Activated B cell treated with CpG ODN at 0.5 μM for 24 hours (primary cell): ENCODE data around the gene PKLR. TPM values are rescaled to one million over a fixed set of nuclear protein-coding genes. Genes with fewer than 3 reads are reported as not detected.
"Not testable (repeated sequence)": the region's sequence is repeated elsewhere in the genome, so short reads cannot be mapped to it uniquely, and the experiment has no call there.

Experiments used
- ATAC-seq: fragments of 200-7000 bp; cut with Tn5 transposase; one replicate; pipeline ENCODE4 v1.10.0; 2021; ENCODE audit warnings: low read depth, mild to moderate bottlenecking, moderate library complexity
- CTCF ChIA-PET: fragments of 350-600 bp; sonication (Branson Sonifier 250); formaldehyde crosslinking; loops from one replicate; lab custom pipeline; 2021; ENCODE audit warnings: antibody characterized with exemption; lab: Charles Lee
- POLR2A ChIA-PET: fragments of 350-600 bp; sonication (Branson Sonifier 250); formaldehyde crosslinking; loops from one replicate; lab custom pipeline; 2021; ENCODE audit warnings: antibody characterized with exemption; lab: Charles Lee
- DNase-seq: peaks from one replicate; pipeline ENCODE4 v3.0.0; 2022
- H3K27ac Mint-ChIP-seq: one replicate; pipeline ENCODE4 v1.8.0; 2020; ENCODE audit warnings: mixed read lengths
- H3K27me3 Mint-ChIP-seq: one replicate; pipeline ENCODE4 v1.8.0; 2021; ENCODE audit warnings: mixed read lengths
- H3K36me3 Mint-ChIP-seq: one replicate; pipeline ENCODE4 v1.8.0; 2021; ENCODE audit warnings: low read depth, mixed read lengths
- H3K4me1 Mint-ChIP-seq: one replicate; pipeline ENCODE4 v1.8.0; 2021; ENCODE audit warnings: mixed read lengths
- H3K4me3 Mint-ChIP-seq: one replicate; pipeline ENCODE4 v1.8.0; 2020; ENCODE audit warnings: mild to moderate bottlenecking, mixed read lengths
- H3K9me3 Mint-ChIP-seq: one replicate; pipeline ENCODE4 v1.8.0; 2020; ENCODE audit warnings: mixed read lengths
- CTCF ChIP-seq: fragments of 200-600 bp; IDR thresholded peaks from one replicate; pipeline ENCODE4 v1.8.0; 2022; ENCODE audit warnings: antibody characterized with exemption, mild to moderate bottlenecking
- intact Hi-C: fragments of 100-400 bp; cut with micrococcal nuclease; formaldehyde crosslinking; loops from one replicate; pipeline ENCODE4 v1.15.1; 2024
- total RNA-seq: library from RNA; stranded (reverse); gene quantifications from 2 replicates; pipeline ENCODE4 v1.2.3, GENCODE V29; 2022

PKLR gene
- total RNA-seq, 1 donor from 2014 or later = 0.18 TPM

GRCh38 chr1:155295183-155295941 lies 5.9 kb downstream of the PKLR start:
- DNase-seq (no peak), ATAC-seq (no peak)
- POLR2A ChIA-PET = no interaction called here
- Mint-ChIP-seq H3K27ac (no peak overlapping the region), H3K4me1 (peaks cover 6% of the 10 kb centered on the region), H3K27me3 (peaks cover 36% of the 10 kb centered on the region), H3K9me3 (no peaks in the 10 kb centered on the region), H3K4me3 (no peak overlapping the region), H3K36me3 (no peaks in the 10 kb centered on the region)
- intact Hi-C loops = no loop called here
- TF ChIP-seq CTCF = no peak
- CTCF ChIA-PET = no interaction called here

- Mint-ChIP-seq H3K36me3 (no peaks in the 10 kb centered on the region), H3K27ac (no peak overlapping the region), H3K9me3 (no peaks in the 10 kb centered on the region), H3K4me1 (peaks cover 6% of the 10 kb centered on the region), H3K27me3 (peaks cover 36% of the 10 kb centered on the region), H3K4me3 (no peak overlapping the region)
- POLR2A ChIA-PET = no interaction called here
- DNase-seq = no peak
- ATAC-seq = no peak
- intact Hi-C loops = no loop called here
- CTCF ChIA-PET = no interaction called here
- TF ChIP-seq CTCF = no peak
Measured at GRCh38 chr1:155294520-155295182, 6.6 kb downstream of the PKLR start.

GRCh38 chr1:155293086-155293749 lies 8.0 kb downstream of the PKLR start:
- no peaks in the 10 kb centered on the region for H3K36me3 Mint-ChIP-seq
- peaks cover 35% of the 10 kb centered on the region for H3K27me3 Mint-ChIP-seq
- no peak for TF ChIP-seq CTCF
- intact Hi-C loops = no loop called here
- CTCF ChIA-PET = no interaction called here
- DNase-seq (no peak), ATAC-seq (no peak)
- H3K4me3 Mint-ChIP-seq = no peak overlapping the region
- peaks cover 6% of the 10 kb centered on the region for H3K4me1 Mint-ChIP-seq
- H3K9me3 Mint-ChIP-seq = no peaks in the 10 kb centered on the region
- H3K27ac Mint-ChIP-seq = no peak overlapping the region
- POLR2A ChIA-PET = no interaction called here

- H3K9me3 Mint-ChIP-seq, H3K36me3 Mint-ChIP-seq, CTCF ChIA-PET, H3K4me3 Mint-ChIP-seq, DNase-seq, ATAC-seq, H3K4me1 Mint-ChIP-seq, H3K27ac Mint-ChIP-seq, intact Hi-C loops: not testable (repeated sequence)
- POLR2A ChIA-PET = interaction anchor here (0.7 to 1.1 kb wide), 2 partner anchors 17 to 33 kb away, joined by 3 read pairs; partner anchors contain the start of gene FDPS
- H3K27me3 Mint-ChIP-seq = peaks cover 24% of the 10 kb centered on the region
Measured at GRCh38 chr1:155291006-155291405, 10.2 kb downstream of the PKLR start.

- no peak for TF ChIP-seq CTCF
- DNase-seq = no peak
- no peak for ATAC-seq
- intact Hi-C loops = no loop called here
- CTCF ChIA-PET = no interaction called here
- H3K9me3 Mint-ChIP-seq = no peaks in the 10 kb centered on the region
- H3K4me3 Mint-ChIP-seq = no peak overlapping the region
- peaks cover 4% of the 10 kb centered on the region for H3K27me3 Mint-ChIP-seq
- POLR2A ChIA-PET = no interaction called here
- H3K27ac Mint-ChIP-seq = no peak overlapping the region
- no peaks in the 10 kb centered on the region for H3K4me1 Mint-ChIP-seq
- H3K36me3 Mint-ChIP-seq = no peaks in the 10 kb centered on the region
Measured at GRCh38 chr1:155287987-155288543, 13.2 kb downstream of the PKLR start.
